SU-DHL-6 (cell line): Measurements from ENCODE around the gene NUMA1.

Experiments used
- H2AFZ ChIP-seq: fragments of 200-600 bp; sonication (generic); 2 replicates; pipeline ENCODE4 v1.6.1; 2014; ENCODE audit warnings: low read depth, mild to moderate bottlenecking, moderate library complexity, mixed read lengths, antibody characterized with exemption, low read length; ENCODE audit not compliant: severe bottlenecking
- H3F3A ChIP-seq: fragments of 200-600 bp; shearing (Covaris generic); 2 replicates; pipeline ENCODE4 v1.6.0; 2016; ENCODE audit warnings: antibody characterized with exemption, mild to moderate bottlenecking; ENCODE audit not compliant: insufficient read depth
- H3K27ac ChIP-seq: fragments of 200-600 bp; sonication (generic); 2 replicates; pipeline ENCODE4 v1.5.1; 2016; ENCODE audit warnings: low read depth, mild to moderate bottlenecking, low read length, moderate library complexity, mixed read lengths
- H3K27me3 ChIP-seq: fragments of 200-600 bp; sonication (generic), shearing (Covaris generic); 2 replicates; pipeline ENCODE4 v1.6.0; 2014; ENCODE audit warnings: mild to moderate bottlenecking, low read length
- H3K36me3 ChIP-seq: fragments of 200-600 bp; sonication (generic); 2 replicates; pipeline ENCODE4 v1.6.1; 2014; ENCODE audit warnings: mild to moderate bottlenecking, low read length, mixed read lengths
- H3K4me2 ChIP-seq: fragments of 300-600, 200-600 bp; shearing (Covaris generic), sonication (generic); 2 replicates; pipeline ENCODE4 v1.6.0; 2014; ENCODE audit warnings: low read length, low read depth, mild to moderate bottlenecking; ENCODE audit not compliant: poor library complexity, severe bottlenecking
- H3K4me3 ChIP-seq: fragments of 200-600 bp; sonication (generic); 2 replicates; pipeline ENCODE4 v1.5.1; 2014; ENCODE audit warnings: antibody characterized with exemption, low read length, mild to moderate bottlenecking, mixed read lengths; ENCODE audit not compliant: insufficient read depth, poor library complexity, severe bottlenecking
- H3K79me2 ChIP-seq: fragments of 200-600 bp; sonication (generic); 2 replicates; pipeline ENCODE4 v1.6.1; 2014; ENCODE audit warnings: mild to moderate bottlenecking, low read length, moderate library complexity; ENCODE audit not compliant: insufficient read depth
- H3K9ac ChIP-seq: fragments of 200-600 bp; sonication (generic); 2 replicates; pipeline ENCODE4 v1.7.0; 2014; ENCODE audit warnings: mild to moderate bottlenecking, low read length
- H3K9me2 ChIP-seq: fragments of 200-600 bp; sonication (generic); replicated peaks from 2 replicates; pipeline ENCODE4 v1.6.1; 2014; ENCODE audit warnings: low read length; ENCODE audit not compliant: insufficient read depth
- H3K9me3 ChIP-seq: fragments of 200-600 bp; sonication (generic); 2 replicates; pipeline ENCODE4 v1.6.1; 2014; ENCODE audit warnings: low read length, mixed read lengths; ENCODE audit not compliant: insufficient read depth
- H4K20me1 ChIP-seq: fragments of 200-600 bp; sonication (generic); 2 replicates; pipeline ENCODE4 v1.6.1; 2014; ENCODE audit warnings: low read depth, mild to moderate bottlenecking, antibody characterized with exemption, low read length, moderate library complexity, mixed read lengths
- EZH2phosphoT487 ChIP-seq: fragments of 200-600 bp; sonication (generic), shearing (Covaris generic); conservative IDR thresholded peaks from 2 replicates; pipeline ENCODE4 v1.6.1; 2018; ENCODE audit warnings: mild to moderate bottlenecking, antibody characterized with exemption, low read length, moderate library complexity, mixed read lengths
- TF ChIP-seq, protein P1 (sequence below): fragments of 200-600 bp; sonication (generic); IDR thresholded peaks from one replicate; pipeline ENCODE4 v1.5.1; 2017; ENCODE audit warnings: antibody characterized with exemption, mild to moderate bottlenecking, low read length, moderate library complexity; ENCODE audit not compliant: insufficient read depth, poor library complexity, severe bottlenecking

Gene NUMA1

DNA sequence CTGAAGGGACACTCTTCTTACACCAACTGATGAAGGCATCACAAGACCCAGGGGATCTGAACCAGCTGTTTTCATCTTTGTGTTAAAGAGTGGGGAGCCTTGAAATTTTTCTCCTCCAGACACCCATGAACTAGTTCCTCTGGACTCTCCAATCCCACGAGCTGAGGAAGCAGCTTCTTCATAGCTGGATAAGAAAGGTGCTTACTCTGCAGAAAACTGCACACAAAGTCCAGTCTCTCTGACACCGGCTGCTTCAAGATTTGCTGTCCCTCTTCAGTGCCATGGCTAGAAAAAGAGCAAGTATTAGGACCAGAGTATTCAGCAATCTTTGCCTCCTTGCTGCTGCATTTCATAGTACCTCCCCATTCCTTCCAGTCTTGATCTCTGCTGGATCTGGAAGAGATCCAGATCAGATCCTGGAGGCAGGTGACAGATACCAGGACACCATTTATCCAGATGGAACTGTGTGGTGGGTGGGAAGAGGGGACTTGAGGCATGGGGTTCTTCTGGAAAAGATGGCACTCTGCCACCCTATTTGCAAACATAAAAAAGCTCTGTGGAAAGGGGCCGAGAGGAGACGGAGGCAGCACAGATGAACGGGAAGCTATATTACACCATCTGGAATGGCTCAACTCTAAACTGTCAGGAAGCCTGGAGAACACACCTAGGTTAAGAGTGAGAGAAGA, 56.1 kb downstream of the NUMA1 start:
- Histone ChIP-seq H2AFZ (no peak overlapping the region), H3F3A (0 out of 2 replicates have a peak, but pooled peaks cover 6% of the 10 kb centered on the region), H3K9me3 (no peaks in the 10 kb centered on the region), H3K36me3 (peaks cover 24% of the 10 kb centered on the region), H3K27me3 (no peaks in the 10 kb centered on the region), H3K9ac (no peak overlapping the region), H3K27ac (no peak overlapping the region), H3K4me3 (no peak overlapping the region), H3K79me2 (peaks cover 9% of the 10 kb centered on the region; the same call in 1 of the 2 replicates), H3K9me2 (no peaks in the 10 kb centered on the region), H4K20me1 (no peaks in the 10 kb centered on the region), H3K4me2 (no peak overlapping the region)
- TF ChIP-seq EZH2phosphoT487 = no peak
- TF ChIP-seq, protein P1, sequence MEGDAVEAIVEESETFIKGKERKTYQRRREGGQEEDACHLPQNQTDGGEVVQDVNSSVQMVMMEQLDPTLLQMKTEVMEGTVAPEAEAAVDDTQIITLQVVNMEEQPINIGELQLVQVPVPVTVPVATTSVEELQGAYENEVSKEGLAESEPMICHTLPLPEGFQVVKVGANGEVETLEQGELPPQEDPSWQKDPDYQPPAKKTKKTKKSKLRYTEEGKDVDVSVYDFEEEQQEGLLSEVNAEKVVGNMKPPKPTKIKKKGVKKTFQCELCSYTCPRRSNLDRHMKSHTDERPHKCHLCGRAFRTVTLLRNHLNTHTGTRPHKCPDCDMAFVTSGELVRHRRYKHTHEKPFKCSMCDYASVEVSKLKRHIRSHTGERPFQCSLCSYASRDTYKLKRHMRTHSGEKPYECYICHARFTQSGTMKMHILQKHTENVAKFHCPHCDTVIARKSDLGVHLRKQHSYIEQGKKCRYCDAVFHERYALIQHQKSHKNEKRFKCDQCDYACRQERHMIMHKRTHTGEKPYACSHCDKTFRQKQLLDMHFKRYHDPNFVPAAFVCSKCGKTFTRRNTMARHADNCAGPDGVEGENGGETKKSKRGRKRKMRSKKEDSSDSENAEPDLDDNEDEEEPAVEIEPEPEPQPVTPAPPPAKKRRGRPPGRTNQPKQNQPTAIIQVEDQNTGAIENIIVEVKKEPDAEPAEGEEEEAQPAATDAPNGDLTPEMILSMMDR = no peak

DNA sequence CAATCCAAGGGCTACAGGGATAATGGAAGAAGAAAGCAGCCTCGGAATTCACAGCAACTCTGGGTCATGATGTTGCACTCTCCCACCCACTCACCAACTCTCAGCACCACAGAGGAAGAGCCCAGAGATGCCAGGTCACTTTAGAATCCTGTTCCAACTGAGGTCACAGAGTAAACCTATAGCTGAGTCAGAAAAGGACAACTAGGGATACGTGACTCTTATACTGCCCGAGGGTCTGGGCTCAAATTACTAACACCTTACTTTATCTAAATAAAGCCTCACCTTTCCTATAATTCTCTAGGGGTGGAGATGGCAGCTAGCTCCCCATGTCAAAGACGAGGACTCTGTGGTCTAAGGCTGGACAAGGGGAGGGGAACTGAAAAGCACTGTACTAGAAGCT, 57.0 kb downstream of the NUMA1 start:
- Histone ChIP-seq H3K27ac (no peak overlapping the region), H3K9me2 (no peaks in the 10 kb centered on the region), H3K79me2 (peaks cover 4% of the 10 kb centered on the region; the same call in 1 of the 2 replicates), H3K36me3 (peaks cover 19% of the 10 kb centered on the region), H2AFZ (no peak overlapping the region), H3K9me3 (no peaks in the 10 kb centered on the region), H3K4me3 (no peak overlapping the region), H3K9ac (no peak overlapping the region), H3F3A (0 out of 2 replicates have a peak, but pooled peaks cover 6% of the 10 kb centered on the region), H3K4me2 (no peak overlapping the region), H3K27me3 (no peaks in the 10 kb centered on the region), H4K20me1 (no peaks in the 10 kb centered on the region)
- no peak for TF ChIP-seq EZH2phosphoT487
- TF ChIP-seq, protein P1 = no peak

DNA sequence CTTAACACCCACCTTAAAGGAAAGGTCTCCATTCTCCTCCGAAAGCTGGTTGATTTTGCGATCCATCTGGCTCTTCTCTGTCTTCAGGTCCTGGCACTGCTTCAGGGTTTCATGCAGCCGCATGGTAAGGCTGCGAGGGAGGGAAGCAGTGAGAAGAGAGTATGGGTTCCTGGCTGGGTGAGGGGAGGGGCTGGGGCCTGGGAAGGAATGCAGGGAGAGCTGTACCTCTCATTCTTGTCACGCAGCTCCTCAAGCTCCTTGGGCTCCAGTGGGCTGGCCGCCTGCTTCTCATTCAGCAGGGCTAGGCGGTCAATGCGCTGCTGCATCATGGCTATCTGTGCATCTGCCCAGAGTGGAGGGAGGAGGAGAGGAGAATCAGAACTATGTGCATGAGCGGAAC, 62.2 kb downstream of the NUMA1 start:
- no peak for TF ChIP-seq EZH2phosphoT487
- TF ChIP-seq, protein P1 = no peak
- H3K36me3 ChIP-seq = peaks cover 8% of the 10 kb centered on the region; the same call in 1 of the 2 replicates
- H2AFZ ChIP-seq = no peak overlapping the region
- H3K9me3 ChIP-seq = no peaks in the 10 kb centered on the region
- no peak overlapping the region for H3K9ac ChIP-seq
- H3K79me2 ChIP-seq = no peaks in the 10 kb centered on the region
- no peak overlapping the region for H3K4me3 ChIP-seq
- no peak overlapping the region for H3K27ac ChIP-seq
- no peaks in the 10 kb centered on the region for H3F3A ChIP-seq
- no peaks in the 10 kb centered on the region for H3K9me2 ChIP-seq
- H4K20me1 ChIP-seq = no peaks in the 10 kb centered on the region
- no peaks in the 10 kb centered on the region for H3K27me3 ChIP-seq
- H3K4me2 ChIP-seq = no peak overlapping the region
